ENCODE measurements around the gene GRIK5.
"Not testable (repeated sequence)": the region's sequence is repeated elsewhere in the genome, so short reads cannot be mapped to it uniquely, and the experiment has no call there.

The GRIK5 gene

GRCh38 chr19:42069619-42070351 lies at the start of gene GRIK5:
Gene GRIK5 (minus strand): TSS chr19:42070206. CDS start chr19:42065770, 4,436 bp downstream.
- no peak for FAIRE-seq

GRCh38 chr19:42117076-42117475 lies 47.1 kb upstream of the GRIK5 start:
- FAIRE-seq: no peak
- DNase-seq (ENCODE audit: low spot score): no peak

More at GRCh38 chr19:42069619-42070351, at the start of gene GRIK5:
- no peak for DNase-seq (ENCODE audit: low spot score)

- DNase-seq (ENCODE audit: low spot score): no peak
- no peak for FAIRE-seq
Observed at GRCh38 chr19:42116308-42117075, 46.5 kb upstream of the GRIK5 start.

- DNase-seq (ENCODE audit: low spot score): no peak
- no peak for FAIRE-seq
Observed at GRCh38 chr19:42115705-42116104, 45.7 kb upstream of the GRIK5 start.

- no peak for DNase-seq (ENCODE audit: low spot score)
- FAIRE-seq: no peak
Observed at GRCh38 chr19:42115219-42115618, 45.2 kb upstream of the GRIK5 start.

- DNase-seq (ENCODE audit: low spot score): no peak
- no peak for FAIRE-seq
Observed at GRCh38 chr19:42114412-42114811, 44.4 kb upstream of the GRIK5 start.

- DNase-seq (ENCODE audit: low spot score) (peak; percentile 88), FAIRE-seq (peak; percentile 81)
Observed at GRCh38 chr19:42113641-42114348, 43.8 kb upstream of the GRIK5 start.

GRCh38 chr19:42111811-42112210 lies 41.8 kb upstream of the GRIK5 start:
- no peak for FAIRE-seq
- DNase-seq (ENCODE audit: low spot score): peak; percentile 31

GRCh38 chr19:42111384-42111783 lies 41.4 kb upstream of the GRIK5 start:
- no peak for DNase-seq (ENCODE audit: low spot score)
- no peak for FAIRE-seq

- DNase-seq (ENCODE audit: low spot score): no peak
- no peak for FAIRE-seq
Observed at GRCh38 chr19:42110658-42111057, 40.7 kb upstream of the GRIK5 start.

GRCh38 chr19:42109896-42110295 lies 39.9 kb upstream of the GRIK5 start:
- DNase-seq (ENCODE audit: low spot score): no peak
- FAIRE-seq: no peak

GRCh38 chr19:42108527-42109389 lies 38.8 kb upstream of the GRIK5 start:
- DNase-seq (ENCODE audit: low spot score) (peak; percentile 65), FAIRE-seq (peak; percentile 33)

GRCh38 chr19:42105368-42105767 lies 35.4 kb upstream of the GRIK5 start:
- FAIRE-seq (no peak), DNase-seq (ENCODE audit: low spot score) (no peak)

- DNase-seq (ENCODE audit: low spot score) (no peak), FAIRE-seq (no peak)
Observed at GRCh38 chr19:42102877-42103276, 32.9 kb upstream of the GRIK5 start.

- not testable (repeated sequence) for DNase-seq (ENCODE audit: low spot score); FAIRE-seq
Observed at GRCh38 chr19:42100241-42100640, 30.2 kb upstream of the GRIK5 start.

- FAIRE-seq: no peak
- DNase-seq (ENCODE audit: low spot score): no peak
Observed at GRCh38 chr19:42099336-42099925, 29.4 kb upstream of the GRIK5 start.

- no peak for DNase-seq (ENCODE audit: low spot score)
- FAIRE-seq: no peak
Observed at GRCh38 chr19:42098781-42099180, 28.8 kb upstream of the GRIK5 start.

GRCh38 chr19:42097461-42097860 lies 27.5 kb upstream of the GRIK5 start:
- DNase-seq (ENCODE audit: low spot score) (no peak), FAIRE-seq (no peak)

- no peak for FAIRE-seq
- DNase-seq (ENCODE audit: low spot score): no peak
Observed at GRCh38 chr19:42096255-42096837, 26.3 kb upstream of the GRIK5 start.

- no peak for FAIRE-seq
- no peak for DNase-seq (ENCODE audit: low spot score)
Observed at GRCh38 chr19:42095814-42096230, 25.8 kb upstream of the GRIK5 start.

Measured in RCC 7860 (cell line).